A673 (cell line): ENCODE results near the gene TSPEAR.

Source experiments
- EZH2 ChIP-seq: fragments of 200-600 bp; sonication (generic); IDR thresholded peaks from 2 replicates; pipeline ENCODE4 v1.6.1; 2017; ENCODE audit warnings: borderline replicate concordance, low read depth, mild to moderate bottlenecking, mixed read lengths, antibody characterized with exemption, low read length; ENCODE audit not compliant: poor library complexity, severe bottlenecking
- TF ChIP-seq, protein P1 (sequence below): fragments of 300-800, 200-600 bp; sonication (generic); conservative IDR thresholded peaks from 2 replicates; pipeline ENCODE4 v1.5.1; 2017; ENCODE audit warnings: low read depth, mild to moderate bottlenecking, antibody characterized with exemption, low read length, moderate library complexity, mixed read lengths

DNA sequence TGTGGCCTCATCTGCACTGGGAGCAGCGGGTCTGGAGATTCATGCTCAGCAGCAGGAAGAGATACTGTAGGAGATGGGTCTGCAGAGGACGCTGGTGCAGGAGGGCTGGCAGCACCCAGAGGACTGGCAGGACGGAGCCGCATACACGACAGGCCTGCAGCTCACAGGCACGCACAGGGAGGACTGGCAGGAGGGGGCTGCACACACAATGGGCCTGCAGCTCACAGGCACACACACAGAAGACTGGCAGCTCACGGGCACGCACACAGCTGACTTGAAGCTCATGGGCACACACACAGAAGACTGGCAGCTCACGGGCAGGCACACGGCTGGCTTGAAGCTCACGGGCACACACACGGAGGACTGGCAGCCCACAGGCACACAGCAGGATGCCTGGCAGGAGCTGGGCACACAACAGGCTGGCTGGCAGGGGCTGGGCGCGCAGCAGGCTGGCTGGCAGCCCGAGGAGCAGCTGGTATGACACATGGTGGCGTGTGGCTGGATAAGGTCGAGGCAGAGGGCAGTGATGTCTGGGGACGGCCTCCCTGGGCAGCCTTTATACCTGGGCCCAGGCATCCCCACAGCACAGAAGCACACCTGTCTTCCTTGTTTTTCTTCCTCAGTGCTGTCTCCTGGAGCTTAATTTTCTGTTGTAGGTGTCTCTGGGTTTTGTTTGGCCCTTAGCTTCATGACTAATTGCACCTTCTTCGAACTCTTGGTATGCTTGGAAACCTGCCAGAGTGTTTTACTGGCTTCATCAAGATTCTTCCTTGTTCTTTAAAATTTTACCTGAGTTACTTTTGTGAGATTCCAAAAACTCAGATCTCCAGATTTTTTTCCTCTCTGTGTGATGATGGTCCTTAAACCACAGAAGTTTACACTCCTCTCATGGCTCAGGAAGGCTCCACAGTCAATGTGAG, 44.7 kb downstream of the TSPEAR start, which contains the start of gene KRTAP12-2:
- TF ChIP-seq, protein P1, sequence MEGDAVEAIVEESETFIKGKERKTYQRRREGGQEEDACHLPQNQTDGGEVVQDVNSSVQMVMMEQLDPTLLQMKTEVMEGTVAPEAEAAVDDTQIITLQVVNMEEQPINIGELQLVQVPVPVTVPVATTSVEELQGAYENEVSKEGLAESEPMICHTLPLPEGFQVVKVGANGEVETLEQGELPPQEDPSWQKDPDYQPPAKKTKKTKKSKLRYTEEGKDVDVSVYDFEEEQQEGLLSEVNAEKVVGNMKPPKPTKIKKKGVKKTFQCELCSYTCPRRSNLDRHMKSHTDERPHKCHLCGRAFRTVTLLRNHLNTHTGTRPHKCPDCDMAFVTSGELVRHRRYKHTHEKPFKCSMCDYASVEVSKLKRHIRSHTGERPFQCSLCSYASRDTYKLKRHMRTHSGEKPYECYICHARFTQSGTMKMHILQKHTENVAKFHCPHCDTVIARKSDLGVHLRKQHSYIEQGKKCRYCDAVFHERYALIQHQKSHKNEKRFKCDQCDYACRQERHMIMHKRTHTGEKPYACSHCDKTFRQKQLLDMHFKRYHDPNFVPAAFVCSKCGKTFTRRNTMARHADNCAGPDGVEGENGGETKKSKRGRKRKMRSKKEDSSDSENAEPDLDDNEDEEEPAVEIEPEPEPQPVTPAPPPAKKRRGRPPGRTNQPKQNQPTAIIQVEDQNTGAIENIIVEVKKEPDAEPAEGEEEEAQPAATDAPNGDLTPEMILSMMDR, result no peak
- no peak for TF ChIP-seq EZH2
